ENCODE measurements around the gene TENM4. TPM values are rescaled to one million over a fixed set of nuclear protein-coding genes. Genes with fewer than 3 reads are reported as not detected.

TENM4 gene
- total RNA-seq, 4 donors from 2014 or later, result 0.88 to 61.5 (median 4.0) TPM

- Histone ChIP-seq H3K27me3 (no peaks in the 10 kb centered on the region), H3K36me3 (no peaks in the 10 kb centered on the region), H3K4me3 (no peak overlapping the region), H3K4me1 (no peaks in the 10 kb centered on the region), H3K27ac (no peak overlapping the region), H3K9me3 (no peaks in the 10 kb centered on the region)
- no peak for DNase-seq
- TF ChIP-seq CTCF (IDR thresholded peaks at IDR 0.05) (no peak), POLR2A (IDR thresholded peaks at IDR 0.05) (no peak)
- intact Hi-C loops (cut with DNase I; ENCODE audit: low total_unique reads), result no loop called here
These were observed 357.5 kb downstream of the TENM4 start for GRCh38 chr11:79083352-79083751.

GRCh38 chr11:79082907-79083306 lies 357.9 kb downstream of the TENM4 start:
- no peaks in the 10 kb centered on the region for H3K36me3 ChIP-seq
- no peaks in the 10 kb centered on the region for H3K27me3 ChIP-seq
- H3K9me3 ChIP-seq, result no peaks in the 10 kb centered on the region
- intact Hi-C loops (cut with DNase I; ENCODE audit: low total_unique reads), result no loop called here
- no peak for TF ChIP-seq POLR2A (IDR thresholded peaks at IDR 0.05)
- no peak for TF ChIP-seq CTCF (IDR thresholded peaks at IDR 0.05)
- H3K4me1 ChIP-seq, result no peaks in the 10 kb centered on the region
- H3K27ac ChIP-seq, result no peak overlapping the region
- DNase-seq, result no peak
- no peak overlapping the region for H3K4me3 ChIP-seq

GRCh38 chr11:79082280-79082679 lies 358.6 kb downstream of the TENM4 start:
- no peaks in the 10 kb centered on the region for H3K27me3 ChIP-seq
- intact Hi-C loops (cut with DNase I; ENCODE audit: low total_unique reads), result no loop called here
- H3K4me3 ChIP-seq, result no peak overlapping the region
- no peak for DNase-seq
- H3K4me1 ChIP-seq, result no peaks in the 10 kb centered on the region
- TF ChIP-seq POLR2A (IDR thresholded peaks at IDR 0.05) (no peak), CTCF (IDR thresholded peaks at IDR 0.05) (no peak)
- H3K9me3 ChIP-seq, result no peaks in the 10 kb centered on the region
- H3K27ac ChIP-seq, result no peak overlapping the region
- no peaks in the 10 kb centered on the region for H3K36me3 ChIP-seq

GRCh38 chr11:79081471-79082031 lies 359.3 kb downstream of the TENM4 start:
- H3K27ac ChIP-seq, result no peak overlapping the region
- H3K36me3 ChIP-seq, result no peaks in the 10 kb centered on the region
- TF ChIP-seq POLR2A (IDR thresholded peaks at IDR 0.05), result no peak
- TF ChIP-seq CTCF (IDR thresholded peaks at IDR 0.05), result no peak
- intact Hi-C loops (cut with DNase I; ENCODE audit: low total_unique reads), result no loop called here
- H3K27me3 ChIP-seq, result no peaks in the 10 kb centered on the region
- no peaks in the 10 kb centered on the region for H3K4me1 ChIP-seq
- H3K9me3 ChIP-seq, result no peaks in the 10 kb centered on the region
- H3K4me3 ChIP-seq, result no peak overlapping the region
- no peak for DNase-seq

GRCh38 chr11:79080551-79080950 lies 360.3 kb downstream of the TENM4 start:
- TF ChIP-seq CTCF (IDR thresholded peaks at IDR 0.05), result no peak
- TF ChIP-seq POLR2A (IDR thresholded peaks at IDR 0.05), result no peak
- H3K27me3 ChIP-seq, result no peaks in the 10 kb centered on the region
- intact Hi-C loops (cut with DNase I; ENCODE audit: low total_unique reads), result no loop called here
- H3K4me1 ChIP-seq, result no peaks in the 10 kb centered on the region
- DNase-seq, result no peak
- no peak overlapping the region for H3K27ac ChIP-seq
- no peaks in the 10 kb centered on the region for H3K36me3 ChIP-seq
- H3K4me3 ChIP-seq, result no peak overlapping the region
- no peaks in the 10 kb centered on the region for H3K9me3 ChIP-seq

Data from uterus (tissue), 4 donors.